Stimulated activated CD8-positive, alpha-beta memory T cell treated with anti-CD3 and anti-CD28 coated beads, Interleukin-4, amount 100 ng/mL, for 1 hour (primary cell): ENCODE measurements around the gene CDH18.

Source experiments
- DNase-seq, 2 donors: peaks; one replicate each; pipeline ENCODE4 v3.0.0-alpha.2; 2020; ENCODE audit warnings: low read depth in 2 of 2, low spot score in 1 of 2

CDH18 gene

GRCh38 chr5:19739671-19740070 is 248.3 kb downstream of the CDH18 start:
- DNase-seq, result no peak

- DNase-seq, result no peak
These were observed 253.2 kb downstream of the CDH18 start for GRCh38 chr5:19734776-19735175.

- DNase-seq, result no peak
These were observed 254.1 kb downstream of the CDH18 start for GRCh38 chr5:19733612-19734495.

- DNase-seq, result no peak
These were observed 259.4 kb downstream of the CDH18 start for GRCh38 chr5:19728571-19728970.

- no peak for DNase-seq
These were observed 268.9 kb downstream of the CDH18 start for GRCh38 chr5:19719109-19719508.

GRCh38 chr5:19713740-19714139 is 274.3 kb downstream of the CDH18 start:
- DNase-seq, result no peak

- DNase-seq, result no peak
These were observed 278.6 kb downstream of the CDH18 start for GRCh38 chr5:19709403-19709802.

- DNase-seq, result no peak
These were observed 281.2 kb downstream of the CDH18 start for GRCh38 chr5:19706776-19707175.

- DNase-seq, result no peak
These were observed 286.3 kb downstream of the CDH18 start for GRCh38 chr5:19701731-19702130.

GRCh38 chr5:19694949-19695611 is 292.9 kb downstream of the CDH18 start:
- no peak for DNase-seq

GRCh38 chr5:19690978-19691377 is 297.0 kb downstream of the CDH18 start:
- DNase-seq, result no peak

- DNase-seq, result no peak
These were observed 302.5 kb downstream of the CDH18 start for GRCh38 chr5:19685473-19685872.

- no peak for DNase-seq
These were observed 311.1 kb downstream of the CDH18 start for GRCh38 chr5:19676895-19677294.

GRCh38 chr5:19660679-19661078 is 327.3 kb downstream of the CDH18 start:
- DNase-seq, result no peak

- no peak for DNase-seq
These were observed 332.4 kb downstream of the CDH18 start for GRCh38 chr5:19655627-19656026.

- no peak for DNase-seq
These were observed 349.5 kb downstream of the CDH18 start for GRCh38 chr5:19638461-19638860.

GRCh38 chr5:19630876-19631275 is 357.1 kb downstream of the CDH18 start:
- no peak for DNase-seq

GRCh38 chr5:19626211-19626610 is 361.8 kb downstream of the CDH18 start:
- DNase-seq, result no peak

GRCh38 chr5:19625562-19625961 is 362.4 kb downstream of the CDH18 start:
- DNase-seq, result no peak

- DNase-seq, result no peak
These were observed 368.4 kb downstream of the CDH18 start for GRCh38 chr5:19619571-19619970.

- DNase-seq, result no peak
These were observed 371.2 kb downstream of the CDH18 start for GRCh38 chr5:19616701-19617215.

- DNase-seq, result no peak
These were observed 372.3 kb downstream of the CDH18 start for GRCh38 chr5:19615661-19616060.
